Stimulated activated CD8-positive, alpha-beta memory T cell treated with anti-CD3 and anti-CD28 coated beads, Interleukin-7, amount 100 ng/mL, for 24 hours (primary cell): ENCODE results near the gene INTS13.
"Not testable (repeated sequence)": the region's sequence is repeated elsewhere in the genome, so short reads cannot be mapped to it uniquely, and the experiment has no call there.

ENCODE experiments used
- DNase-seq: peaks from one replicate; pipeline ENCODE4 v3.0.0-alpha.2; 2020; ENCODE audit warnings: low read depth

The INTS13 gene

DNA sequence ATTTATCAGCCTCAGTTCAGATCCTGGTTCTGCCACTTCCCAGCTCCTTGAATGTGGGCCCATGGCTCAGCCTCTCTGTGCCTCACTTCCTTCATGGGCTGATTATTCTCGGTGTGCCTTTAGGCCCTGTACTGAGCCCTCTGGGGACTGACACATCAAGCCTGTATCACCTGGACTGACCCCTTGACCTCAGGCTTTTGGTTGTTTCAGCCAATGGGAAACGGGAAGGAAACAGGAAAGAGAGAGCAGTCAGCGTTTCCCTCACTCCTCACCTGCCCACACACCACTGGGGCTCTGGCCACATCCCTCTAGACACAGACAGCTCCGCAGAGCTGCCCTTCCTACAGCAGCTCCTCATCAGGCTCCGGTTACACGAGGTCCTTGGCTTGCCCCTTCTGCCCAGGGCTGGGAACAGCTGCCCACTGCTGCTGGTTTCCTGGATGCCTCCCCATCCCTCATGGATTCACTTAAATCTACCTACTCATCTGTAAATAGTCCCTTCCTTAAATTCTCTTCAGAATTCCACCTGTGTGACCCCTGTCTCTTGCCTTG lies 67.8 kb downstream of the INTS13 start:
- no peak for DNase-seq

DNA sequence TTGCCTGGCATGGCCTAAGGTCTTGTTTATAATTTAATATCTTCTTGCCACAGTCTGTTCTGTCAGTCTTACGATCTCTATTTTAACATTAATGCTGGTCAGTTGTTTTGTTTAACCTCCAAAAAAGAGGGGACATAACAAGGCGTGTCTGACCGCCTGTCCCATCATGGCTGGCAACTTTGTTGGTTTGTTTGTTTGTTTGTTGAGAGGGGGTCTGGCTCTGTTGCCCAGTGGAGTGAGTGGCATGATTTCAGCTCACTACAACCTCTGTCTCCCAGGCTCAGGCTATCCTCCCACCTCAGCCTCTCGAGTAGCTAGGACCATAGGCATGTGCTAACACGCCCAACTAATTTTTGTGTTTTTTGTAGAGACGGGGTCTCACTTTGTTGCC lies 68.7 kb downstream of the INTS13 start:
- DNase-seq, result no peak

DNA sequence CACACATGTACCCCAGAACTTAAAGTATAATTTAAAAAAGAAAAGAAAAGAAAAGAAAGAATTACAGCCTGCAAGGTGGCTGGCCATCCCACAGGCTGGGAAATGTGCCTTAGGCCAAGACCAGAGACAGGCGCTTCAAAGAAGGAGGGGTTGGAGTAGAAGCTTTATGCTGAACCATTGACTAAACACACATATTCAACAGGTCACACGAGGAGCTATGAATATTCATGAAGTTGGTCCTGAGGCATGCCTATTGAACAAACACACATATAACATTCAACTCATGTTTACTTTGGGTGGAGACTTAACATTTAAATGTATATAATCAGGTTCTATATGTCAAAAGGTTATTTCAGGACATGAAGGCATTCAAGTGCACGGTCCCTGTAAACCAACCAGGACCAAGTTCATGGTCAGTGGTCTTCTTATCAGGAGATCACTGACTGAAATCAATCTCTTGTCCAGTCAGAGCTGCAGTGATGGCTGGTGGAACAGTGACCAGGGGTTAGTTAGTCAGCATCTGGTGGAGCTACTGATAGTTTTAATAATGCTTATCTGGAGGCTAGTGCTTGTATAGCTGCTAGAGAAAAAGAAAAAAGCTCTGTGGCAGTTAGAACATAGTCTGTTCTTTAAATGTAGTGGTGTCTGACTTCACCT lies 69.2 kb downstream of the INTS13 start:
- DNase-seq, result no peak

DNA sequence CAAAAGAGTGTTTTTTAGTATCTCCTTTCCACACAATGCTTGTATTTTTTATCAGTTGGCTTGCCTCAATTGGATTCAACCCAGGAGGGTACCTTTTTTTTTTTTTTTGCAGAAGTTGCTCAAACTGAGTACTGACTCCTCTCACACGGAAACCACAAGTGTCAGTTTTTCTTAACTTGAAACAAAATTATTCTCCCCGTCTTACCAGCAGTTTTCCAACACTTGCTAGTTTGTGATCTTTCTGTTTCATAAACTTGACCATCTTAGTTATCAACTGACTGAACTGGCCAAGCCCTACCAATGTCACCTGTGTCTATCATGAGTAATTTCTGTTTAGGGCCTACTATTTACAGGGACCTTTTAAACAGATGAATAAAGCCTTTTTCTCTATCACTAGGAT lies 70.7 kb downstream of the INTS13 start:
- DNase-seq, result no peak

DNA sequence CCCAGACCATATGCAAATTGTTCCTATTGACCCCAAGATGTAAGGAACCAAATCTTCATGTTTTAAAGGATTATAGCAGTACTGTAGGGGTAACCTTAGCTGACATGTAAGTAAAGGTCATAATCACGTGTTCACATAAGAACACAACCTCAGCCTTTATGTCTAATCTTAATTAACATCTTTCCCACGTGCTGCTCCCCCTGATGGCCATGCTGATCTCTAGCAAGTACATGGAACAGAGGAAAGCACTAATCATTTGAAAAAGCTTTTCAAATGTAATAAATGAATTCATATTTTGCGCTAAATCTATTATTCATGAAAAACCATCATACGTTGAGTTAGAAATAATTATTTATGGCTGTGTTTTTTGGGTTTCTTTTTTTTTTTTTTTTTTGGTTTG lies 74.3 kb downstream of the INTS13 start:
- DNase-seq, result no peak

DNA sequence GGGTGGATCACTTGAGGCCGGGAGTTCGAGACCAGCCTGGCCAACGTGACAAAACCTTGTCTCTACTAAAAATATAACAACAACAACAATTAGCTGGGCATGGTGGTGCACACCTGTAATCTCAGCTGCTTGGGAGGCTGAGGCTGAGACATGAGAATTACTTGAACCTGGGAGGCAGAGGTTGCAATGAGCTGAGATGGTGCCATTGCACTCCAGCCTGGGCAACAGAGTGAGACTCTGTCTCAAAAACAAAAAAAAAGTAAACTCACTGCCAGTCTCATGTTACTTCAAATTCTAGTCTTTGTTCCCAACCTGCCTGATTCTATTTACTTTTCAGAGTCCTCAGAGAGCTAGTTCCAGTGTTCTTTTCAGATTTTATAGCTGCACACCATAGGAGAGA lies 75.0 kb downstream of the INTS13 start:
- DNase-seq, result not testable (repeated sequence)

DNA sequence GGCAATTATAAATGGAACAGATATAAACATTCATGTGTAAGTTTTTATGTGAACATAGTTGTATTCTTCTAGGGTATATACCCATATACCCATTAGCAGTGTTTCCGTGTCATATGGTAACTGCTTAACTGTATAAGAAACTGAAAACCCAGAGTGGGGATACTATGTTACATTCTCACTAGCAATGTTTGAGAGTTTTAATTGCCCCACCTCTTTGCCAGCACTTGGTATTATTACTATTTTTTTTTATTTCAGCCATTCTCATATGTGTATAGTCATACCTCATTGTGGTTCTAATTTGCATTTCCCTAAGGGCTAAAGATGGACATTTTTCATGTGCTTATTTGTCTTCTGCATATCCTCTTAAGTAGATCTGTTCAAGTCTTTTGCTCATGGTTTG lies 76.1 kb downstream of the INTS13 start:
- no peak for DNase-seq

DNA sequence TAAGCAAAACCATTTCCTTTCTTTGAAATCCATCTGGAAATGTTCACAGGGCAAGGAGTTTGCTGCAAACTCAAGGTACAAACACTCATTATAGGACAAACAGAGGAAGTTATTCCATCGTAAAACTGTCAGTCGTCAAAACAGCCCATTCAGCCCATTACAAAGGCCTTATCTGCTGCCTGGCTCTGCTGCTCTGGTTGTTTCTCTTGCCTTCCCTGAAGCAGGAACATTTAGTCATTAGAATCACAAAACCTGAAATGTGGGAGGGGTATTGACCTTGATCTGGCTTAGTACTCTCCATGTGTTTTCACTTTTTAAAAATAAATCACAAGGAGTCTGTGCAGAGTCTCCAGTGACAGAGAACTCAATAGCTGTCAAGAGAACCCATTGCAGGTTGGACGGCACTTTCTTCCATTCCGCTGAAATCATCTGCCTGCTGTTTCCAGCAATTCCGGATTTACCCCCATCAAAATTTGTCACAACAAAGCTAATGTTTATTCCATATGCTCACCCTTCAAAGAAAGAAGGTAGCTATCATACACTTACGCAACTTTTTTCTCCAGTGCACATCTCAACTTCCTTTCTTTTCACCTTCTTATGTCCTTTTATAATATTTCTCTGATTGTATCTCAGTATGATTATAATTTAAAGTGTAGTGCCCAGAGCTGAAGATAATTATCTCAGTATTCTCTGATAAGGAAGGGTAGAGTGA lies 80.2 kb downstream of the INTS13 start:
- no peak for DNase-seq

DNA sequence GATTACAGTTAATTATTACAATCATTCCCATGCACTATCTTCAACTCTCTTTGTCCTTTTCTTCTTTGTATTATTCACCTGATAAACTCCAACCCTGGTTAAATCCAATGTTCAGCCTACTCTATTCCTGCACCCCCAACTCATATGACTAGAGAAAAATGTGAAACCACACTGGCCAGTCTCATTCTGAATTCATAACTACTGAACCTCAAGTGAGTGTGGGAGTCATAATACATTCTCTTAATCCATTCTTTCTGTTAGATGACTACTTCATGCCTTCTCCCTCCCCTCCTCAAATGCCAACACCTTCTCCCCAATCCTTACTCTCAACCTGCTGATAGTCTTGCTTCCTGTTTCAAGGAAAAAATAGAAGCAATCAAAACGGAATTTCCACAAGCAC lies 82.4 kb downstream of the INTS13 start:
- DNase-seq, result no peak
